ENCODE measurements around the gene EML3. TPM values are rescaled to one million over a fixed set of nuclear protein-coding genes. Genes with fewer than 3 reads are reported as not detected.
A peak's percentile ranks its signal among the peaks of the same experiment; 100 is the strongest.

The EML3 gene
- total RNA-seq, 1 donor from 2014 or later = 4.0 TPM

GRCh38 chr11:62615521-62615920 lies 2.9 kb upstream of the EML3 start:
- no peaks in the 10 kb centered on the region for H3K36me3 ChIP-seq
- H3K27me3 ChIP-seq = peaks cover 13% of the 10 kb centered on the region
- H3K4me1 ChIP-seq = peaks cover 7% of the 10 kb centered on the region
- no peak overlapping the region for H3K4me2 ChIP-seq
- no peak for DNase-seq (ENCODE audit: low spot score)
- H3K9me3 ChIP-seq (ENCODE audit: low read depth) = no peaks in the 10 kb centered on the region
- Mint-ChIP-seq H3K4me1 (peaks cover 23% of the 10 kb centered on the region), H3K9me3 (no peaks in the 10 kb centered on the region), H3K36me3 (peaks cover 3% of the 10 kb centered on the region), H3K27me3 (ENCODE audit: insufficient read depth, low read depth) (peaks cover 4% of the 10 kb centered on the region), H3K4me3 (no peak overlapping the region), H3K27ac (no peak overlapping the region)
- no peak overlapping the region for H3K4me3 ChIP-seq
- no peak overlapping the region for H2AFZ ChIP-seq (replicated peaks)
- peaks cover 9% of the 10 kb centered on the region for H3K79me2 ChIP-seq (ENCODE audit: low read depth)
- peaks cover 30% of the 10 kb centered on the region for H3F3A ChIP-seq (ENCODE audit: low read depth)
- TF ChIP-seq EZH2phosphoT487 (IDR thresholded peaks at IDR 0.05) (no peak), EZH2 (IDR thresholded peaks at IDR 0.05) (no peak)
- TF ChIP-seq, protein P1, sequence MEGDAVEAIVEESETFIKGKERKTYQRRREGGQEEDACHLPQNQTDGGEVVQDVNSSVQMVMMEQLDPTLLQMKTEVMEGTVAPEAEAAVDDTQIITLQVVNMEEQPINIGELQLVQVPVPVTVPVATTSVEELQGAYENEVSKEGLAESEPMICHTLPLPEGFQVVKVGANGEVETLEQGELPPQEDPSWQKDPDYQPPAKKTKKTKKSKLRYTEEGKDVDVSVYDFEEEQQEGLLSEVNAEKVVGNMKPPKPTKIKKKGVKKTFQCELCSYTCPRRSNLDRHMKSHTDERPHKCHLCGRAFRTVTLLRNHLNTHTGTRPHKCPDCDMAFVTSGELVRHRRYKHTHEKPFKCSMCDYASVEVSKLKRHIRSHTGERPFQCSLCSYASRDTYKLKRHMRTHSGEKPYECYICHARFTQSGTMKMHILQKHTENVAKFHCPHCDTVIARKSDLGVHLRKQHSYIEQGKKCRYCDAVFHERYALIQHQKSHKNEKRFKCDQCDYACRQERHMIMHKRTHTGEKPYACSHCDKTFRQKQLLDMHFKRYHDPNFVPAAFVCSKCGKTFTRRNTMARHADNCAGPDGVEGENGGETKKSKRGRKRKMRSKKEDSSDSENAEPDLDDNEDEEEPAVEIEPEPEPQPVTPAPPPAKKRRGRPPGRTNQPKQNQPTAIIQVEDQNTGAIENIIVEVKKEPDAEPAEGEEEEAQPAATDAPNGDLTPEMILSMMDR (IDR thresholded peaks at IDR 0.05) = no peak
- H3K9ac ChIP-seq = no peak overlapping the region
- no peak overlapping the region for H3K27ac ChIP-seq
- no peaks in the 10 kb centered on the region for H4K20me1 ChIP-seq (ENCODE audit: low read depth)

DNA sequence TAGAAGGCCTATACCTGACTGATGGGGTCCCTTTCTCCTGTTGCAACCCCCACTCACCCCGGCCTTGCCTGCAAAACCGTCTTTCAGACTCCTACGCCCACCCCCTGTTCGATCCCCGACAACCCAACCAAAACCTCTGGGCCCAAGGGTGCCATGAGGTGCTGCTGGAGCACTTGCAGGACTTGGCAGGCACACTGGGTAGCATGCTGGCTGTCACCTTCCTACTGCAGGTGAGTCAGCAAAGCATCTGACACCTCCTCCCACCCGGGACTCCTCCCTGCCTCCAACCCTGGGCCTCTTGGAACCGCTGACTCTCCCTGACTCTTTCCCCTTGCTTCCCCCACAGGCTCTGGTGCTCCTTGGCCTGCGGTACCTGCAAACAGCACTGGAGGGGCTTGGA lies 1.7 kb upstream of the EML3 start:
- Histone ChIP-seq H3K4me1 (peaks cover 7% of the 10 kb centered on the region), H3K27me3 (peaks cover 13% of the 10 kb centered on the region), H2AFZ (replicated peaks) (no peak overlapping the region), H3K36me3 (no peaks in the 10 kb centered on the region), H3K9ac (no peak overlapping the region), H3K79me2 (ENCODE audit: low read depth) (no peaks in the 10 kb centered on the region), H3K27ac (no peak overlapping the region), H3K9me3 (ENCODE audit: low read depth) (no peaks in the 10 kb centered on the region), H3K4me2 (no peak overlapping the region), H3K4me3 (no peak overlapping the region), H4K20me1 (ENCODE audit: low read depth) (no peaks in the 10 kb centered on the region), H3F3A (ENCODE audit: low read depth) (peaks cover 22% of the 10 kb centered on the region)
- Mint-ChIP-seq H3K4me3 (peak overlapping the region; percentile 81), H3K27ac (peak overlapping the region; percentile 95), H3K4me1 (peaks cover 25% of the 10 kb centered on the region), H3K27me3 (ENCODE audit: insufficient read depth, low read depth) (peaks cover 4% of the 10 kb centered on the region), H3K9me3 (no peaks in the 10 kb centered on the region), H3K36me3 (peaks cover 5% of the 10 kb centered on the region)
- DNase-seq (ENCODE audit: low spot score) = no peak
- TF ChIP-seq, protein P1 (IDR thresholded peaks at IDR 0.05) = no peak
- TF ChIP-seq EZH2 (IDR thresholded peaks at IDR 0.05) (no peak), EZH2phosphoT487 (IDR thresholded peaks at IDR 0.05) (no peak)

GRCh38 chr11:62613291-62613778 lies 760 bp upstream of the EML3 start:
- H3K4me3 Mint-ChIP-seq = peak overlapping the region; percentile 27

More at GRCh38 chr11:62613291-62613778, 760 bp upstream of the EML3 start:
- Histone ChIP-seq H3K36me3 (no peaks in the 10 kb centered on the region), H3K4me2 (peak overlapping the region; percentile 81), H3K27me3 (peaks cover 13% of the 10 kb centered on the region), H3K79me2 (ENCODE audit: low read depth) (no peaks in the 10 kb centered on the region), H3F3A (ENCODE audit: low read depth) (peaks cover 20% of the 10 kb centered on the region), H3K4me1 (peaks cover 7% of the 10 kb centered on the region), H2AFZ (replicated peaks) (no peak overlapping the region), H3K9ac (no peak overlapping the region), H3K4me3 (peak overlapping the region; percentile 94), H3K9me3 (ENCODE audit: low read depth) (no peaks in the 10 kb centered on the region), H3K27ac (no peak overlapping the region), H4K20me1 (ENCODE audit: low read depth) (no peaks in the 10 kb centered on the region)
- no peak for DNase-seq (ENCODE audit: low spot score)
- TF ChIP-seq EZH2 (IDR thresholded peaks at IDR 0.05) (no peak), EZH2phosphoT487 (IDR thresholded peaks at IDR 0.05) (no peak)
- TF ChIP-seq, protein P1 (IDR thresholded peaks at IDR 0.05) = no peak
- Mint-ChIP-seq H3K27ac (no peak overlapping the region), H3K4me1 (peaks cover 25% of the 10 kb centered on the region), H3K9me3 (no peaks in the 10 kb centered on the region), H3K27me3 (ENCODE audit: insufficient read depth, low read depth) (peaks cover 4% of the 10 kb centered on the region), H3K36me3 (peaks cover 2% of the 10 kb centered on the region)
